C4-2B (cell line): Measurements from ENCODE around the gene STAB1.

Experiments used
- ZFX ChIP-seq: fragments of 450-650 bp; IDR thresholded peaks from 2 replicates; pipeline ENCODE4 v1.6.1; 2017
- TF ChIP-seq, protein P1 (sequence below): fragments of 450-650 bp; conservative IDR thresholded peaks from 2 replicates; pipeline ENCODE4 v1.5.1; 2017; ENCODE audit warnings: mild to moderate bottlenecking

DNA sequence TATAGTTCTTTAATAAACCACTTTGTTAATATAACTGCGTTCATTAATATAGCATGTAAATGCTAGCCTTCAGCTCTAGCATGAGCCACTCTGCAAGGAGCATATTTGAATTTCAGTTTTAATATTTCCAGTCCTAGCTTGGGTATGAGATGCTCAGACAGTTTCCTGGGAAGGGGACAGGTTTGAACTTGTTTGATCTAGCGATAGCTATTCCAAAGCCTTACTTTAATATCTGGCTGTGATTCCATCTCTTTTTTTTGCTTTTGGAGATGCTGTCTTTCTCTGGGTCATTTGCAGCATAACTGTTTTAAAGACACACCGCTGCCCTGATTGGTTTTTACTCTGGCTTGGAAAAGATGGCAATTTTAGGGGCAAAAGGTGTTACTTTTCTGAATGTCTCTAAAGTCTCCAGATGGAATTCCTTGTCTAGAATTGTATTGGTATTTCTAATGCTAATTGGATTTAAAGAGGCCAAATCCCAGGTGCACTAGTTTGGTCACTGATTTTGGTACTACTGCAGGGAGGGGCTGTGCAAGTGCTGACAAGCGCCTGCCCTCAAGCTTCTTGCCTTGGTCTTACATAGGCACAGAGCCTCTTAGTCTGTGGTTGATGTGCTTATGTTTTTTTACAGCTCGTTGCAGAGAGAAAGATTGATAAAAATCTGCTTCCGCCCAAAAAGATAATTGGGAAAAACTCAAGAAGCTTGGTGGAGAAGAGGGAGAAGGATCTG, 36.9 kb upstream of the STAB1 start:
- TF ChIP-seq, protein P1, sequence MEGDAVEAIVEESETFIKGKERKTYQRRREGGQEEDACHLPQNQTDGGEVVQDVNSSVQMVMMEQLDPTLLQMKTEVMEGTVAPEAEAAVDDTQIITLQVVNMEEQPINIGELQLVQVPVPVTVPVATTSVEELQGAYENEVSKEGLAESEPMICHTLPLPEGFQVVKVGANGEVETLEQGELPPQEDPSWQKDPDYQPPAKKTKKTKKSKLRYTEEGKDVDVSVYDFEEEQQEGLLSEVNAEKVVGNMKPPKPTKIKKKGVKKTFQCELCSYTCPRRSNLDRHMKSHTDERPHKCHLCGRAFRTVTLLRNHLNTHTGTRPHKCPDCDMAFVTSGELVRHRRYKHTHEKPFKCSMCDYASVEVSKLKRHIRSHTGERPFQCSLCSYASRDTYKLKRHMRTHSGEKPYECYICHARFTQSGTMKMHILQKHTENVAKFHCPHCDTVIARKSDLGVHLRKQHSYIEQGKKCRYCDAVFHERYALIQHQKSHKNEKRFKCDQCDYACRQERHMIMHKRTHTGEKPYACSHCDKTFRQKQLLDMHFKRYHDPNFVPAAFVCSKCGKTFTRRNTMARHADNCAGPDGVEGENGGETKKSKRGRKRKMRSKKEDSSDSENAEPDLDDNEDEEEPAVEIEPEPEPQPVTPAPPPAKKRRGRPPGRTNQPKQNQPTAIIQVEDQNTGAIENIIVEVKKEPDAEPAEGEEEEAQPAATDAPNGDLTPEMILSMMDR, result no peak
- TF ChIP-seq ZFX, result no peak
